22Rv1 (cell line): ENCODE data around the gene COL6A3.

Experiments
- ZFX ChIP-seq: fragments of 450-650 bp; IDR thresholded peaks from 2 replicates; pipeline ENCODE4 v1.6.1; 2017; ENCODE audit warnings: antibody characterized with exemption, borderline replicate concordance
- TF ChIP-seq, protein P1 (sequence below): fragments of 450-650 bp; IDR thresholded peaks from 2 replicates; pipeline ENCODE4 v1.5.1; 2017; ENCODE audit warnings: mild to moderate bottlenecking

DNA sequence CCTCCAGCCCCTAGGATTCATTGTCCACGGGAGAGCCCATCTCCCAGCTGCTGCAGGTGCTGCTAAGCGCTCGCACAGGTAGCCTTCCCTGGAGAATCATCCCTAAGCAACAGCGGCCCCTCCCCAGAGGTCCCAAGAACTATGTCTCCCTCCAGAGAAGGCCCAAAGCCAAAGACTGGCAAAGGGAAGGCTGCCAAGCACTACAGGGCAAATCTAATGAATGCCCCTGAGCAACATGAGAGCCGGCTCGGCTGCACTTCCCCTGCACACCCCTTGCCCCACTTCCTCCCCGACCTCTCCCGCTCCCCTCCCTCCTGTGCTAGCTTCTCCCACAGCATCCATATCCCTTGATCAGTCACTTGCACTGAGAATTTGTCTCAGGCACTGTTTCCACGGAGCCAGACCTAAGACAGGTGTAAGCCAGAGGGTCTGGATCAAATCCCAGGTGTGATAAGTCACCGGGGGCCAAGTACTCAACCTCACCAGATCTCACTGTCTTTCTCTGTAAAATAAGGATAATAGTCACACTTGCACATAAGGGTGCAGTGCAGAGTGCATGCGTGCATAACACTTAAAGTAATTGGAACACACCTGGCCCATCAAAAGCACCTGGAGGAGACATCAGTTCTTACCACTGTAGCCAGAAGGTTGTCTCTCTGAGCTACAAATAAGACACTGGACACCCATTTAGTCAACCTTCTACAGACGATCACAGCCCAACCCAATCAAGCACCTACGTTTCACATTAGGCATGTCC, 20.1 kb upstream of the COL6A3 start:
- TF ChIP-seq, protein P1, sequence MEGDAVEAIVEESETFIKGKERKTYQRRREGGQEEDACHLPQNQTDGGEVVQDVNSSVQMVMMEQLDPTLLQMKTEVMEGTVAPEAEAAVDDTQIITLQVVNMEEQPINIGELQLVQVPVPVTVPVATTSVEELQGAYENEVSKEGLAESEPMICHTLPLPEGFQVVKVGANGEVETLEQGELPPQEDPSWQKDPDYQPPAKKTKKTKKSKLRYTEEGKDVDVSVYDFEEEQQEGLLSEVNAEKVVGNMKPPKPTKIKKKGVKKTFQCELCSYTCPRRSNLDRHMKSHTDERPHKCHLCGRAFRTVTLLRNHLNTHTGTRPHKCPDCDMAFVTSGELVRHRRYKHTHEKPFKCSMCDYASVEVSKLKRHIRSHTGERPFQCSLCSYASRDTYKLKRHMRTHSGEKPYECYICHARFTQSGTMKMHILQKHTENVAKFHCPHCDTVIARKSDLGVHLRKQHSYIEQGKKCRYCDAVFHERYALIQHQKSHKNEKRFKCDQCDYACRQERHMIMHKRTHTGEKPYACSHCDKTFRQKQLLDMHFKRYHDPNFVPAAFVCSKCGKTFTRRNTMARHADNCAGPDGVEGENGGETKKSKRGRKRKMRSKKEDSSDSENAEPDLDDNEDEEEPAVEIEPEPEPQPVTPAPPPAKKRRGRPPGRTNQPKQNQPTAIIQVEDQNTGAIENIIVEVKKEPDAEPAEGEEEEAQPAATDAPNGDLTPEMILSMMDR = no peak
- no peak for TF ChIP-seq ZFX
